Measurements from ENCODE around the gene LIX1.

DNA sequence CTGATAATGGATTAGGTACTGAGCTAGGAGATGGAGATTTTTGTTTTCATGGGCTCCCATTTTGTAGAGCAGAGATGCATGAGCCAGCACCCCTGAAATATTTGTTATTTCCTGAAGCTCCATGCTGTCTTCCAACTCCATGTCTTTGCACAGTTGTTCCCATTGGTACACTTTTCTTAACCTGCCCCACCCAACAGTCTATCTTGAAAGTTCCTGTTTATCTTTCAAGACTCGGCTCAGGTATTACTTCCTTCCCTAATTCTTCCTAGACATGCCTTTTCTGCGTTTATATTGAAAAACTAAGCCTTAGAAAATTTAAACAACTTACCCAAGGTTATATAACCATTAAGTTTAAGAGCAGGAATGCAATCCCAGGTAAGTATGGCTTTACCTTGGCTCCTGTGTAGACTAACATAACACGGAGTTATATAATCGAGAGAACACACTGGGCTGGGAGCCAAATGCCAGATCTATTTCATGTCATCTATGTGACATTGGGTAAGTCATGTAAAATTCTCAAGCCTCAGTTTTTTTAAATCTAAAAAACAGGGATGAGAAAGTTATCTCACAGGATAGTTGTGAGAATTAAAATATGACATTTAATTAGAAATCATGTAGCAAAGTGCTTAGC lies 67.4 kb downstream of the LIX1 start:
- TF ChIP-seq, protein P1, sequence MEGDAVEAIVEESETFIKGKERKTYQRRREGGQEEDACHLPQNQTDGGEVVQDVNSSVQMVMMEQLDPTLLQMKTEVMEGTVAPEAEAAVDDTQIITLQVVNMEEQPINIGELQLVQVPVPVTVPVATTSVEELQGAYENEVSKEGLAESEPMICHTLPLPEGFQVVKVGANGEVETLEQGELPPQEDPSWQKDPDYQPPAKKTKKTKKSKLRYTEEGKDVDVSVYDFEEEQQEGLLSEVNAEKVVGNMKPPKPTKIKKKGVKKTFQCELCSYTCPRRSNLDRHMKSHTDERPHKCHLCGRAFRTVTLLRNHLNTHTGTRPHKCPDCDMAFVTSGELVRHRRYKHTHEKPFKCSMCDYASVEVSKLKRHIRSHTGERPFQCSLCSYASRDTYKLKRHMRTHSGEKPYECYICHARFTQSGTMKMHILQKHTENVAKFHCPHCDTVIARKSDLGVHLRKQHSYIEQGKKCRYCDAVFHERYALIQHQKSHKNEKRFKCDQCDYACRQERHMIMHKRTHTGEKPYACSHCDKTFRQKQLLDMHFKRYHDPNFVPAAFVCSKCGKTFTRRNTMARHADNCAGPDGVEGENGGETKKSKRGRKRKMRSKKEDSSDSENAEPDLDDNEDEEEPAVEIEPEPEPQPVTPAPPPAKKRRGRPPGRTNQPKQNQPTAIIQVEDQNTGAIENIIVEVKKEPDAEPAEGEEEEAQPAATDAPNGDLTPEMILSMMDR (conservative IDR thresholded peaks at IDR 0.05 in 1 of 2, IDR thresholded peaks at IDR 0.05 in 1 of 2; ENCODE audit: low read depth in 1 of 2, low read length in 2 of 2) = no peak
- TF ChIP-seq EZH2 (IDR thresholded peaks at IDR 0.05; ENCODE audit: low read length, missing control alignments) = no peak
